ENCODE measurements around the gene RUBCN.
"Not testable (repeated sequence)": the region's sequence is repeated elsewhere in the genome, so short reads cannot be mapped to it uniquely, and the experiment has no call there.

The RUBCN gene

DNA sequence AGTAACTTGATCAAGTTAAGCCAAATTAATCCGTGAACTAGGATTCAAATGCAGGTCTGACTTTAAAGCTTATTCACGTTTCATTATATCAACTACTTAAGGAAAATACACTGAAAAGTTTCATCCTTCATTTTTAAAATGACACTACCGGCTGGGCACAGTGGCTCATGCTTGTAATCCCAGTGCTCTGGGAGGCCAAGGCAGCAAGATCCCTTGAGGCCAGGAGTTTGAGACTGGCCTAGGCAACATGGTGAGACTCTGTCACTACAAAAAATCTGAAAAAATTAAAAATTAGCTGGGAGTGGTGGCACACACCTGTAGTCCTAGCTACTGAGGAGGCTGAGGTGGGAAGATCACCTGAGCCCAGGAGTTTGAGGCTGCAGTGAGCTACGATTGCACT, 3.7 kb downstream of the RUBCN start:
- DNase-seq, result no peak

DNA sequence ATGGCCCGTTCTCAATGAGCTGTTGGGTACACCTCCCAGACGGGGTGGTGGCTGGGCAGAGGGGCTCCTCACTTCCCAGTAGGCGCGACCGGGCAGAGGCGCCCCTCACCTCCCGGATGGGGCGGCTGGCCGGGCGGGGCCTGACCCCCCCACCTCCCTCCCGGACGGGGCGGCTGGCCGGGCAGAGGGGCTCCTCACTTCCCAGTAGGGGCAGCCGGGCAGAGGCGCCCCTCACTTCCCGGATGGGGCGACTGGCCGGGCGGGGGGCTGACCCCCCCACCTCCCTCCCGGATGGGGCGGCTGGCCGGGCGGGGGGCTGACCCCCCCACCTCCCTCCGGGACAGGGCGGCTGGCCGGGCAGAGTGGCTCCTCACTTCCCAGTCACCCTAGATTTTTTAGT, 5.2 kb downstream of the RUBCN start:
- not testable (repeated sequence) for DNase-seq

DNA sequence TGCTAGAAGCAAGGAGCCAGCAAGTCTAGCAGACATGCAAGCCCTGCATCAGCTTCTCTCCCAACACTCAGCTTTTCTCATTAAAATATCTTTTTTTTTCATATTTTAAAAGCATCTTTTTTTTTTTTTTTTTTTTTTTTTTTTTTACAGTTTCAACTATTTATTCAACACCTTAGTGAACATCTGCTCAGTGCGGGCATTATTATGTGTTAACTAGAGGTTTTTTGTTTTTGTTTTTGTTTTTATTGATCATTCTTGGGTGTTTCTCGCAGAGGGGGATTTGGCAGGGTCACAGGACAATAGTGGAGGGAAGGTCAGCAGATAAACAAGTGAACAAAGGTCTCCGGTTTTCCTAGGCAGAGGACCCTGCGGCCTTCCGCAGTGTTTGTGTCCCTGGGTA, 5.9 kb downstream of the RUBCN start:
- DNase-seq, result not testable (repeated sequence)

DNA sequence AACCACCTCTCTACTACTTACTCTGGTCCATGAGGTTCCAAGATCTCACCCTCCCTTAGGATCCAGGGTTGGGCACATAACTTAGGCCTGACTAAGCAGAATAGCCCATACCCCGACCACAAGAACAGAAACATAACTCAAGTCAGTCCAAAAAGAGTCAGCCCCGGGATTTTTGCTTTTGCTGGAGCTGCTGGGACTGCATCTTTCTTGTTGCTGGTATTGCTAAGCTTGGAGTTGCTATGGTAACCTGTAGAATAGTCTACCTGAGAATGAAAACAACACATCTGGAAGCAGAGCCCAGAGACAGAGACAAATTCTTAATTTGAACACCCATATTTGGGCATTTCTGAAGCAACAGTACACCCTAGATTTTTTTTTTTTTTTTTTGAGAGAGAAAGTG, 6.5 kb downstream of the RUBCN start:
- no peak for DNase-seq

DNA sequence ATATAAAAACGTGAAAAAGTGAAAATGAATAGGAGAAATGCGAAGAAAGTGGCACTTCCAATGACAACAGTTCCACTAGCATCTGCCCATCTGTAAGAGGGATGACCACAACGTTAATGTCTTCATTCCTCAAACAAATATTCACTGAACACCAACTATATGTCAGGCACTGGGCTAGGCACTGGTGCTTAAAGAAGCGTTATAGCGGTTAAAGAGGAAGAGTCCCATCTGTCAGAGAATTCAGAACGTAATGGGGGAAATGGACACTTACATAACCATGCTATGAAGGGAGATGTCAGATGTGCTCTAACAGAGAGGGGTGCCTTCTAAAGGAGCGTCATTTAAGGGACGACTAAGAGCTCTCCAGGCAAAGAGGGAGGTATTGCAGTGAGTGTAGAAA, 8.2 kb downstream of the RUBCN start:
- no peak for DNase-seq

DNA sequence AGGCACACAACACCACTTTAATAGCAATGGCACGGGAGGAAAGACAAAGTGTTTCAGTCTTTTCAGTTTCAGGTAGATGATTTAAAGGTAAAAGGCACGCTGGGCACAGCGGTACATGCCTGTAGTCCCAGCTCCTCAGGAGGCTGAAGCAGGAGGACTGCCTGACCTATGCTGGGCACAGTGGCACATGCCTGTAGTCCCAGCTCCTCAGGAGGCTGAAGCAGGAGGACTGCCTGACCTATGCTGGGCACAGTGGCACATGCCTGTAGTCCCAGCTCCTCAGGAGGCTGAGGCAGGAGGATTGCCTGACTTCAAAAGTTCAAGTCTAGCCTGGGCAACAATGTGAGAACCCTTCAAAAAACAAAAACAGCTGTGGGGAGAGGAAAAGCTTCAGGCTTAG, 8.8 kb downstream of the RUBCN start:
- DNase-seq, result not testable (repeated sequence)

DNA sequence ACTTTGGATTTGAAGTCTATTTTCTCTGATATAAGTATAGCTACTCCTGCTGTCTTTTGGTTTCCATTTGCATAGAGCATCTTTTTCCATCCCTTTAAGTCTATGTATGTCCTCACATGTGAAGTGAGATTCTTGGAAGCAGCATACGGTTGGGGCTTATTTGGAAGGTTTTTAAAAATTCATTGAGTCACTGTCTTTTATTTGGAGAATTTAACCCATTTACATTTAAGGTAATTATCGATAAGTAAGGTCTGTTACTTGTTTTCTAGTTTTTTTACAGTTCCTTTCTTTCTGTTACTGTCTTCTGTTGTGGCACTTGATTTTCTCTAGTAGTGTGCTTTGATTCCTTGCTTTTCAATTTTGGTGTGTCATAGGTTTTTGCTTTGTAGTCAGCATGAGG, 14.0 kb downstream of the RUBCN start:
- DNase-seq, result no peak

DNA sequence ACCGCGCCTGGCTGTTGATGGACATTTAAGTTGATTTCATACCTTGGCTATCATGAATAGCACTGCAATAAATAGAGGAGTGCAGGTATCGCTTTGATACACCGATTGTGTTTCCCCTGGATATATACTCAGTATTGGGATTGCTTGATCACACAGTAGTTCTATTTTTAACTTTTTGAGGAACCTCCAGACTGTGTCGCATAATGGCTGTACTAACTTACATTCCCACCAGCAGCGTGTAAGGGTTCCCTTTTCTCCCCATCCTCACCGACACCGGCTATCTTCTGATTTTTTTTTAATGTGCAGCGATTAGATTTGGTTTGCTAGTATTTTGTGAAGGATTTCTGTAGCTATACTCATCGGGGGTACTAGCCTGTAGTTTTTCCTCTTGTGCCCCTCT, 16.0 kb downstream of the RUBCN start:
- DNase-seq, result no peak

DNA sequence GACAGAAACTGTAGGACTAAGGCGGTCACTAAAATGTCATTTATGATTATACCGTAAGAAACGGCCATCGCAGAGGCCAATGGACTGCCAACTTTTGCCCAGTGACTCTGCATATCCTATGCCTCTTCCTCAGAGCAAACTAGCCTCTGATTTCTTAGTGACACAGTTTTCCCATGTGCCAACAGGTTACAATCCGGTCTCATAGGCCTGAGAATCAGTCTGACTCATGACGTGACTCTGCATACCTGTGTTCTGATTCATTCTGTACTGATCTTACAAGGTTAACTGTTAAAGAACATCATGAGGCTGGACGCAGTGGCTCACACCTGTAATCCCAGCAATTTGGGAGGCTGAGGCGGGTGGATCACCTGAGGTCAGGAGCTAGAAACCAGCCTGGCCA, 17.8 kb downstream of the RUBCN start:
- DNase-seq, result no peak

DNA sequence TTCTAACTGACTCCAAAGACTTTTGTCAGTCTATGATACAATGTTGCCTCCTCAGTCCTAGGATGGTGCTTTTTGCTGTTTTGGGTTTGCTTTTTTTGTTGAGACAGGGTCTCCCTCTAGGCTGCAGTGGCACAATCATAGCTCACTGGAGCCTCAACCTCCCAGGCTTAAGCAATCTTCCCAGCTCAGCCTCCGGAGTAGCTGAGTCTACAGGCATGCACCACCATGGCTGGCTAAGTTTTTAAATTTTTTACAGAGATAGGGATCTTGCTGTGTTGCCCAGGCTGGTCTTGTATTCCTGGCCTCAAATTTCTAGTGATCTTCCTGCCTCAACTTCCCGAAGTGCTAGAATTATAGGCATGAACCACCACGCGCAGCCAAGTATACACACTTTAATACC, 22.5 kb downstream of the RUBCN start:
- no peak for DNase-seq

DNA sequence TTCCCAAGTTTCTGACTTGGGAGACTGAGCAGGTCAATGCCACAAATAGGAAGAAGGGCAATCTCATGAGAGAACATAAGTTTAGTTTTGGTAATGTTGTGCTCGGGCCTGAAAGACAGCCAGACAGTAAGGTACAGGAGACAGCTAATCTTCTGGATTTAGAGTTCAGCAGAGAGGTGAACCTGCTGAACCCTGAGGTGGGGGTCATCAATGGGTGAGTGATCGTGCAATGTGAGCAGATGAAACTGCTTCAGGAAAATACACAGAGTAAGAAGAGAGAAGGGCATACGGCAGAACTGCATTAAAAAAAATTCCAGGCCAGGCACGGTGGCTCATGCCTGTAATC, 23.3 kb downstream of the RUBCN start:
- no peak for DNase-seq

DNA sequence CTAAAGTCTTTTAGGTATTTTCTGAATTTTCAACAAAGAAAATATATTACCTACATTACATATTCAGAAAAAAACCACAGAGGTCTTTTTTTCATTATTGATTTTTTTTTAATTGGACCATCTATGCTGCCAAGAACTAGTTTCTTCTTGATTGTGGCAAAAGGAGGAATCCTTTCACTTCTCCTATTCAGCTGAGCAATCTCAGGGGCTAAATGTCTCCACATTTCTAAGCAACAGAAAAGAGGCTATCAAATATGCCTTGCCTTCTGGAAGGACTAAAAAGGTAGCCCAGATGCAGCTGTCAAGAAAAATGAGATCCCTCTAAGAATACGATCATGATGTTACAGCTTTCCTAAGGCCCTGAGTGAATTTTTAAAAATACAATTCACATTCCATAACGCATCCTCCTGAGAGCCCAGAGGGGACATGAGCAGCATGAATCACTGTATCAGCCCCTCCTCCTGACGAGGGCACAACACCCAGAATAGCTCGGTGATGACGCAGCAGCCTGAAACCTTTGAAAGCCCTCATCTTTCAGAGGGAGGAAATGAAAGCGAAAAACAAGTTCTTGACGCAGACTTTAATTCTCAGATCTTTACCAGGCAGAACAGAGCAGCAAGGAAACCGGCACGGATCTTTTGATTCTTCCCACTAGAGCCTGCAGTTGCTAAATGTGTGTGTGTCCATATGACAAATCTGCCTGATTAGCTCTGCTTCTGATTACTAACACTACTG, 24.6 kb downstream of the RUBCN start:
- DNase-seq, result peak; percentile 84

DNA sequence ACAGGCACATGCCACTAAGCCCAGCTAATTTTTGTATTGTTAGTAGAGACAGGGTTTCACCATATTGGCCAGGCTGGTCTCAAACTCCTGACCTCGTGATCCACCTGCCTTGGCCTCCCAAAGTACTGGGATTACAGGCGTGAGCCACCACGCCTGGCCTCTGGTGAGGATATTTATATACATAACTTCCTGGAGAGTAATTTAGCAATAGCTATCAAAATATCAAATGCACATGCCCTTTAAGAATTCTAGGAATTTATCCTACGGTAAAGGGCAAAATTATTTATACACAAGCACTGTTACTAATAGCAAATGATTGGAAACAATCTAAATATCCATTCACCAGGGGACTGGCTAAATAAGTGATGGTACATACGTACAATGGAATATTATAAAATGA, 25.7 kb downstream of the RUBCN start:
- not testable (repeated sequence) for DNase-seq

DNA sequence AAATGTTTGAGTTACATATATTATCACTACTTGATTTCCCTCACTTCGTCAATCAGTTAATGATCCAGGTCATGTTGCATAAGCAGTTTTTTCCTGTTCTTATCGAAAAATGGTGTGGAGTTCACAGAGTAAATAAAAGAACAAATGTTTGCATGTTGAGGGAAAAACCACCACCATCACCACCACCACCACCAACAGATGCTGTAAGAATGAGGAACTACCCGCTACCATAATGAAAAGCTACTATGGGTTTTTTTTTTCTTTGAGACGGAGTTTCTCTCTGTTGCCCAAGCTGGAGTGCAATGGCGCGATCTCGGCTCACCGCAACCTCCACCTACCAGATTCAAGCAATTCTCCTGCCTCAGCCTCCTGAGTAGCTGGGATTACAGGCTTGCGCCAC, 27.6 kb downstream of the RUBCN start:
- no peak for DNase-seq

DNA sequence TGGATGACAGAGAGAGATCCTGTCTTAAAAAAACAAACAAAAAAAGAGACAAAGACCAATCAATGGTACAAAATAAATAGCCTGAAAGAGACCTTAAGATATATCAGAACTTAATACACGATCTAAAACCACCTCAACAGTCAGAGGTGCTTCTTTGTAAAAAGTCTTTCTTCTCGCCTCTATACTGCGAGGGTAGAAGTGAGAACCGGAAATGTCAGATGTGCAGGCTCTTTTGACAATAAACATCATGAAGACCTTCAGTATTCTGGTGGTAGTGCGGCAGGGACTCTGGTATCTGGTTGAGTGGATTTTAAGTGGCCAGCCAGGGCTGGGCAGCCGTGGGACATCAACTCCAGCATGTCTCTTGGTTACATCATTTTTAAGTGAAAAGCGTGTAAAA, 30.0 kb downstream of the RUBCN start:
- DNase-seq, result no peak

DNA sequence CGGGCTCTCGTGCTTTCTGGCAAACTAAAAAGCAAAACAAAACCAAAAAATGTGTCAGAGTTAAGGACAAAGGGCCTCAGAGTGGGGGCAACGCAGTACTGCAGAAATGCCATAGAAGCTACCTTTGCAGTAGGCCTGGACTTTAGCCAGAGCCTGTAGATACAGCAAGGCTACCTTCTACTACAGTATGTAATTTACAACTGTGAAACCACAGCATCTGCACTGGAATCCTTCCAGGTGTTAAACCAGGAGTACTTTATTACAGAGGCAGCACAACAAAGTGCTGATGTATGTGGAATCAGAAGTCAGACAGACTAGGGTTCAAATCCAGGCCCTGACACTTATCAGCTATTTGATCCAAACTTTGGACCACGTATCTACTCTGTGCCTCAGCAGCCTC, 34.9 kb downstream of the RUBCN start:
- DNase-seq, result no peak

DNA sequence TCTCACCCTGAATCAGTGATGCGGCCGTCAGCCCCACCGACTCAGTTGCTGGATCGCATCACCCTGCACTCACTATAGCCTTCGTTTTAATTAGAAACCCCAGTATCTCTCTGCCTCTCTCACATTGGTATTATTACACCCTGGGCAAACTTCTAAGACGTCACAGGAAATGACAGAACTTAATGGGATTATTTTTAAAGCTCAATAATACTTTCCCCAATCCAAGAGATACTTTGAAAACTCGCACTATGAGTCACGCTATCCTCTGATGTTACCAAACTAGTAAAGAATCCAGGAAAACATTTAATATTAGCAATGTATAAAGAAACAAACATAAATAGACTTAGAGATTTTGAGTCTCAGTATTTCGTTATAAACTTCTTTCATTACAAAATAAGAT, 36.6 kb downstream of the RUBCN start:
- no peak for DNase-seq

DNA sequence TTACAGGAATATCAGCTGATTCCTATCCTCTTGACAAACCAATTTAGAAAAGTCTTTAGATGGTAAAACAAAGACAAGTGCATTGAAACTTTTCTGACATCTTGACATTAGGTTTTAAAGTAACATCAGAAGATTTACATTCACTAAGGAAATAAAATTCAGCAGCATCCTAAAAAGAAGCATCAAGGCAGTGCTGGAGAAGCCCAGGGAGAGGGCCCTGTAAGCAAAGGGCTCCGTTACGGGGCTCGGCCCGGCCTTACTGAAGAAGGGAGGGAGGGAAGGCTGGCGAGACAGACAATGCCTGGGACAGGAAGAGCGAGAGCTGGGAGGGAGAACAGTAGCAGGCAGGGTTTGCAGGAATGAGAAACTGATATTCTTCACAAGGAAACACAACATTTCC, 39.3 kb downstream of the RUBCN start:
- DNase-seq, result no peak

DNA sequence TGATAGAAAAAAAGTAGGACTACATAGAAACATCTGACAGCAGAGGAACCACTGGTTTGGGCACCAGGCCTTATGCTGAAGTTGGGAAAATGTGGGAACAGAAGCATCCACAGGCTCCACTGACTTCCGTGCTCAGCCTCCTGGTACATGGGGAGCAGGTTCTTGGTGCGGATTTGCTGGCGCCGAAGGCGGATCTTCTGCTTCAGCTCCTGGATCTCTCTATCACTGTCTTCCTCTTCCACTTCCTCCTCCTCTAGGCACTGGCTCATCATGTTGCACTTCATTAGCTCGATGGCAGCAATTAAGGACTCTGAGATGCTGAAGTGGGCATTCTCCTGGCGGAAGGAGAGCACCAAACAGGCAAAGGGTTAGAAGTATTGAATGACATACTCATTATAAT, 42.5 kb downstream of the RUBCN start:
- no peak for DNase-seq

DNA sequence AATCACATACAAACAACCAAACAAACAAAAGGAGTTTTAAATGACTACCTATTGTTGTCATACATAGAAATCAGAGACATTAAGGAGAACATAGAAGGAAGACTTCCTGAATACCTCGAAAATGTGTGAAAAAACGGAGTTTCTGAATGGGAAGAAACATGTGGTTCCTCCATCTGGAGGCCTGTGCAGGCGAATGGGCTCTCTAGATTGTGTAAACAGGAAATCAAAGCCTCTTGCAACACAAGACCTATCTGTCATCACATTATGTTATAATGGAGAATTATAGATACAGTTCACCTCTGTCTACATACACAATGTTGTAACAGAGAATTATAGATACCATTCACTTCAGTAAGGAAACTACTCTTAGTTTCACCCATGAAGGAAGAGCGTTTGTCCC, 44.1 kb downstream of the RUBCN start:
- no peak for DNase-seq

DNA sequence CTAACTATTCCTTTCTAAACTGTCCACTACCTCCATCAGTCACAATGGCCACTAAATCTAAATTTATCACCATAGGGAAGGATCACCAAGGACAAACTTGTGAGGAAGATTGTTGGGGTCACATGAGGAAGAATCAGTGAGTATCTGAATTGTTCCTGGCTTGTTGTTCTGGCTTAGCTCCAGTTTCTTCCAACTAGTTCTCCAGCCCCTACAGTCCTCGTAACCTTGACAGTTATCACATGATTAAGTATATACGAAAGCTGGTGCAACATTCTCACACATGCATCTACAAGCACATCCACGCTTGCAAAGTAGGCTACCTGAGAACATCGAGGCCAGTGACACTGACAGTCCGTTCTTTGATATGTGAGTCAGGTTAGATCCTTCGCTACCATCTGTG, 46.0 kb downstream of the RUBCN start:
- DNase-seq, result no peak

DNA sequence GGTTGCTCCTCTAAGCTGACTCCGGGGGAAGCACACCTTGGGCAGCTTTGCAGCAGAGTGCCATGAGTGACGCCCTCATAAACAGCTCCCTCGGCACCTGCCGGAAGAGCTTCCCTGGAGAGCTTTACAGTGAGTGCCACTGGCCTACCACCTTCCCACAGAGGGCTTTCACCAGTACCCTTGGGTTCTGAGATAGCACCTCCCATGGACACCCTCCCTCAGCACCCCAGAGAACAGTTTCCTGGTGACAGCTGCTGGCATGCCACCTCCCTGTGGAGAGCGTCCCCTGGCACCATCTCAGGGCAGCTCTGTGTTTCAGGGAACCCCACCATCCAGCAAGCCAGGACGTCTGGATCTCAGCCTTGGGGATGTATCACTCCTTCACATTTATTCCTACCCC, 49.1 kb downstream of the RUBCN start:
- DNase-seq, result no peak

DNA sequence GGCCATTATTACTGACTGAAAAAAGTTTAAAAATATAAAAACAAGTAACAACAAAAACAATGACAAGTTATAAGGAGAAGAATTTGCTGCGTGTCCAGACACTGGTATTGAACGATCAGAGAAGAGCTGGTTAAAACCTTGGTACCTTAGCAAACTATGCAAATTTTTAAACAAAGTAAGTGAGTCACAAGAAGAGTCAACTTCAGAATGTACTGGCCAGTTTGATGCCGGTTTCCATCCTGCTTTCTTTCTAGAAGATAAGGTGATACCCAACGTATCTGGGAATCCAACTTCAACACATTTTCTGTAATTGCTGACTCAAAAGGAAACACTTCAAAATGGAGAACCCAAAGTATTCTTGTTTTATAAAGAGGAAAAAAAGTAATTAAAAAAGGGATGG, 49.8 kb downstream of the RUBCN start:
- no peak for DNase-seq

DNA sequence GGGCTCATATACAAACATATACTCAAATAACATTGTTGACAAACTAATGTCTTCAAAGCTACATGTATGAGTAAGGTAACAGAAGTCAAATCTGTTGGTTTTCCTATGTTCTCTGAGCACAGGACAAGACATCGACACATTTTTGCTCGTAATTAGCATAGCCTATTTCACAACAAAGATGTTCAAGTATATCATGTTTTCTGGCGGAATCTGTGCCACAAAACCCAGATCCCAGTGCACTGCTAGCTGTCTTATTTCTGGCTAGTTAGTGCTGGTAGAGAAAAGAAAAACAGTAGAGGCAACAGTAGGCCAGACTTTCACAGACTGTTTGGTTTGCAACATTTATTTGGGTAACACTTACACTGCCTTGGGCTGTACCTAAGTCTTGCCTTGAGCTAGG, 51.2 kb downstream of the RUBCN start:
- DNase-seq, result no peak

DNA sequence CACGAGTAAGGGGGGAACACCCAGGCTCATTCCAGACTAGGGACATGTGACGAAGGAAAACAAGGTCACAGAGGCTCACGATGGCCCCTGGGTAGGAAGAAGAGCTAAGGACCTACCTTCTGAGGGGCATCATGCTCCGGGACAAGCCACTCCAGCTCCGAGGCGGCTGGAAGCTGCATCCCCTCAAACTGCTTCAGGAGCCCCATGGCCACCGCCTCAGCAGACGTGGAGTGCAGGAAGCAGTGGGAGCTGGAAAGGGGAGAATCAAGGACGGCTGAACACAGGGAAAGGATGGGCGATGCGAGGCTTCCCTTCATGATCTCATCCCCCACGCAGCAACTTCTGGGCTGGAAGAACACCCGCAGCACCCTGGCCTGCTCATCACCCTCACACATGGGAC, 53.5 kb downstream of the RUBCN start:
- no peak for DNase-seq

DNA sequence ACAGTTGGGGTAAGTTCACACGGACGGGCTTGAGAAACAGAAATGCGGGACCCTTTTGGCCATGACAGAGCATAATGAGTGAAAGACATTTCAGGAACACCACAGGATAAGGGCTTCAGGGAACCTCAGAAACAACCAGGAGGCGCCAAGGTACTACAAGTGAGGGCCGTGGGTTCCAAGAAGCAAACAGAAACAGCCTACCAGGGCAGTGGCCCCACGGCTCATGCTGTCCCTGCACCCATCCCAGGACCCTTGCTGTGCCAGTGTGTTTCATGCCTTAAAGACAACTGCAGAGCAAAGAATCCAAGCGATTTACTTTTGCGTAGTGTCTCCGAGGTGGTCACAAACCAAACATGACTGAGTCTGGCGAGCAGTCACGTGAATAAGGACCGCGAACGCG, 54.0 kb downstream of the RUBCN start:
- no peak for DNase-seq

All from activated CD8-positive, alpha-beta memory T cell treated with anti-CD3 and anti-CD28 coated beads, Interleukin-2, amount 50 U/mL, for 48 hours (primary cell).